ENCODE measurements around the gene SLC49A3. TPM values are rescaled to one million over a fixed set of nuclear protein-coding genes. Genes with fewer than 3 reads are reported as not detected.

SLC49A3 gene
- total RNA-seq, 2 experiments from 2014 or later, result 0.22 to 0.91 TPM

- peaks cover 14% of the 10 kb centered on the region for H3K36me3 Mint-ChIP-seq (ENCODE audit: low read depth)
Measured at GRCh38 chr4:721261-722168, 32.6 kb upstream of the SLC49A3 start.

GRCh38 chr4:720111-720860, 31.3 kb upstream of the SLC49A3 start:
- DNase-seq, result no peak
- Histone ChIP-seq H3K9me3 (ENCODE audit: control insufficient read depth in 1 of 2, insufficient read depth in 1 of 2, low read length in 2 of 2) (peaks cover 0 to 21% of the 10 kb centered on the region in 2 experiments), H3K4me1 (ENCODE audit: insufficient read depth, low read length) (no peaks in the 10 kb centered on the region), H3K4me3 (ENCODE audit: low read length) (no peak overlapping the region), H3K36me3 (ENCODE audit: insufficient read depth, low read length) (no peaks in the 10 kb centered on the region), H3K27ac (ENCODE audit: low read depth in 1 of 2, low read length in 2 of 2) (no peak overlapping the region), H3K27me3 (ENCODE audit: control insufficient read depth in 1 of 2, insufficient read depth in 2 of 2, low read length in 2 of 2) (no peaks in the 10 kb centered on the region)
- Mint-ChIP-seq H3K27me3 (no peaks in the 10 kb centered on the region), H3K27ac (no peak overlapping the region), H3K36me3 (ENCODE audit: low read depth) (peaks cover 14% of the 10 kb centered on the region), H3K4me3 (no peak overlapping the region), H3K9me3 (no peaks in the 10 kb centered on the region), H3K4me1 (ENCODE audit: low read depth) (peaks cover 4% of the 10 kb centered on the region)
- no peak for TF ChIP-seq CTCF (IDR thresholded peaks at IDR 0.05)
- POLR2A ChIA-PET, result no interaction called here
- no peak for ATAC-seq (ENCODE audit: poor library complexity)
- CTCF ChIA-PET, result interaction anchor here (1.1 kb wide), 1 partner anchor 9 kb away, joined by 3 read pairs; no protein-coding TSS in a partner anchor
- intact Hi-C loops (cut with DNase I, micrococcal nuclease), result no loop called here

More at GRCh38 chr4:721261-722168, 32.6 kb upstream of the SLC49A3 start:
- DNase-seq, result no peak
- Histone ChIP-seq H3K4me1 (ENCODE audit: insufficient read depth, low read length) (no peaks in the 10 kb centered on the region), H3K27me3 (ENCODE audit: control insufficient read depth in 1 of 2, insufficient read depth in 2 of 2, low read length in 2 of 2) (no peaks in the 10 kb centered on the region), H3K4me3 (ENCODE audit: low read length) (no peak overlapping the region), H3K9me3 (ENCODE audit: control insufficient read depth in 1 of 2, insufficient read depth in 1 of 2, low read length in 2 of 2) (peaks cover 0 to 21% of the 10 kb centered on the region in 2 experiments), H3K36me3 (ENCODE audit: insufficient read depth, low read length) (no peaks in the 10 kb centered on the region), H3K27ac (ENCODE audit: low read depth in 1 of 2, low read length in 2 of 2) (no peak overlapping the region)
- intact Hi-C loops (cut with DNase I, micrococcal nuclease), result no loop called here
- Mint-ChIP-seq H3K27me3 (no peaks in the 10 kb centered on the region), H3K27ac (no peak overlapping the region), H3K4me1 (ENCODE audit: low read depth) (peaks cover 5% of the 10 kb centered on the region), H3K4me3 (no peak overlapping the region), H3K9me3 (no peaks in the 10 kb centered on the region)
- ChIA-PET POLR2A (no interaction called here), CTCF (interaction anchor here (1.1 kb wide), 1 partner anchor 8 kb away, joined by 3 read pairs; no protein-coding TSS in a partner anchor)
- no peak for ATAC-seq (ENCODE audit: poor library complexity)
- TF ChIP-seq CTCF (IDR thresholded peaks at IDR 0.05), result no peak

GRCh38 chr4:718460-718859, 29.5 kb upstream of the SLC49A3 start:
- peaks cover 5% of the 10 kb centered on the region for H3K36me3 ChIP-seq (ENCODE audit: insufficient read depth, low read length)
- ChIA-PET POLR2A (no interaction called here), CTCF (no interaction called here)
- TF ChIP-seq CTCF (IDR thresholded peaks at IDR 0.05), result no peak
- Mint-ChIP-seq H3K36me3 (ENCODE audit: low read depth) (peaks cover 14% of the 10 kb centered on the region), H3K27me3 (no peaks in the 10 kb centered on the region), H3K4me1 (ENCODE audit: low read depth) (no peaks in the 10 kb centered on the region), H3K9me3 (no peaks in the 10 kb centered on the region), H3K4me3 (no peak overlapping the region), H3K27ac (no peak overlapping the region)
- H3K27me3 ChIP-seq (ENCODE audit: control insufficient read depth in 1 of 2, insufficient read depth in 2 of 2, low read length in 2 of 2), result no peaks in the 10 kb centered on the region
- no peak overlapping the region for H3K27ac ChIP-seq (ENCODE audit: low read depth in 1 of 2, low read length in 2 of 2)
- H3K9me3 ChIP-seq (ENCODE audit: control insufficient read depth in 1 of 2, insufficient read depth in 1 of 2, low read length in 2 of 2), result peaks cover 0 to 14% of the 10 kb centered on the region in 2 experiments
- DNase-seq, result no peak
- H3K4me1 ChIP-seq (ENCODE audit: insufficient read depth, low read length), result peaks cover 7% of the 10 kb centered on the region
- ATAC-seq (ENCODE audit: poor library complexity), result no peak
- H3K4me3 ChIP-seq (ENCODE audit: low read length), result no peak overlapping the region
- intact Hi-C loops (cut with DNase I, micrococcal nuclease), result no loop called here
